Measurements from ENCODE around the gene FOXO1.

The FOXO1 gene

DNA sequence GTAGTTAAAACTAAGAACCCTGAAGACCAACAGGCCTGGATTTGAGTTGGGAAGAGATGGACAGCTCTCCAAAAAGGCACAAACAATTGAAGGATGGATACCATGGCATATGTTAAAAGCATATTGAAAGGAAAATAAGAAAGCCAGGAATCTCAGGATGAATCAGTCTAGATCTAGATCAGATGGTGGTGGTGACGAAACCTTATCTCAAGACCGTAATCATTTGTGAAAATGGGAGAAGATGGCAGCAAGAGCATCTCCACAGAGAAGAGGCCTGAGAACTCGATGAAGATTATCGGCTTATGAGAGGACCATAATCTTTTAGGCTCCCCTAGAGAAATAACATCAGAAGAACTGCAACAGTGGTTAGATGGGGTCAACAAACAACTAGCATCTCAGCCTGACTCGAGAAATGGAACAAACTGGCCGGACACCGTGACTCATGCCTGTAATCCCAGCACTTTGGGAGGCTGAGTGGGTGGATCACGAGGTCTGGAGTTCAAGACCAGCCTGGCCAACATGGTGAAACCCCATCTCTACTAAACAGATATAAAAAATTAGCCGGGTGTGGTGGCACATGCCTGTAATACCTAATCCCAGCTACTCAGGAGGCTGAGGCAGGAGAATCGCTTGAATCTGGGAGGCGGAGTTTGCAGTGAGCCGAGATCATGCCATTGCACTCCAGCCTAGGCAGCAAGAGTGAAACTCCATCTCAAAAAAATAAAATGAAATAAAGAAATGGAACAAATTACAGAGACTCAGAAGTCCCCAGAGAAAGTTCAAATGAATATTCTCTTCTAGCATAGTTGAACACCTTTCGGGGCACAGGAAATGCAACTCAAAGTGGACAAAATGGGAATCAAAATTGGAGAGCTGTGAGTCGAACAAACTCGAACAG, 47.6 kb downstream of the FOXO1 start:
- H3K4me1 ChIP-seq (ENCODE audit: control insufficient read depth, low read length), result peaks cover 90% of the 10 kb centered on the region
- no peaks in the 10 kb centered on the region for H3K27me3 ChIP-seq (ENCODE audit: control insufficient read depth, low read length)
- H3F3A ChIP-seq (ENCODE audit: control insufficient read depth, insufficient read depth), result no peaks in the 10 kb centered on the region
- TF ChIP-seq, protein P1, sequence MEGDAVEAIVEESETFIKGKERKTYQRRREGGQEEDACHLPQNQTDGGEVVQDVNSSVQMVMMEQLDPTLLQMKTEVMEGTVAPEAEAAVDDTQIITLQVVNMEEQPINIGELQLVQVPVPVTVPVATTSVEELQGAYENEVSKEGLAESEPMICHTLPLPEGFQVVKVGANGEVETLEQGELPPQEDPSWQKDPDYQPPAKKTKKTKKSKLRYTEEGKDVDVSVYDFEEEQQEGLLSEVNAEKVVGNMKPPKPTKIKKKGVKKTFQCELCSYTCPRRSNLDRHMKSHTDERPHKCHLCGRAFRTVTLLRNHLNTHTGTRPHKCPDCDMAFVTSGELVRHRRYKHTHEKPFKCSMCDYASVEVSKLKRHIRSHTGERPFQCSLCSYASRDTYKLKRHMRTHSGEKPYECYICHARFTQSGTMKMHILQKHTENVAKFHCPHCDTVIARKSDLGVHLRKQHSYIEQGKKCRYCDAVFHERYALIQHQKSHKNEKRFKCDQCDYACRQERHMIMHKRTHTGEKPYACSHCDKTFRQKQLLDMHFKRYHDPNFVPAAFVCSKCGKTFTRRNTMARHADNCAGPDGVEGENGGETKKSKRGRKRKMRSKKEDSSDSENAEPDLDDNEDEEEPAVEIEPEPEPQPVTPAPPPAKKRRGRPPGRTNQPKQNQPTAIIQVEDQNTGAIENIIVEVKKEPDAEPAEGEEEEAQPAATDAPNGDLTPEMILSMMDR (IDR thresholded peaks at IDR 0.05; ENCODE audit: low read depth, low read length, poor library complexity, severe bottlenecking), result no peak
- no peak for TF ChIP-seq EZH2phosphoT487 (IDR thresholded peaks at IDR 0.05; ENCODE audit: borderline replicate concordance, low read length)
- no peak overlapping the region for H3K4me3 ChIP-seq (ENCODE audit: low read length)
- peaks cover 59% of the 10 kb centered on the region for H4K20me1 ChIP-seq (ENCODE audit: control insufficient read depth, insufficient read depth, low read depth, low read length)
- H3K4me2 ChIP-seq (ENCODE audit: low read length), result 0 out of 2 replicates have a peak overlapping the region, but pooled peaks have one; percentile 7
- H3K79me2 ChIP-seq (ENCODE audit: control insufficient read depth, low read length), result peaks cover 100% of the 10 kb centered on the region
- no peak overlapping the region for H3K27ac ChIP-seq (ENCODE audit: low read depth, low read length)
- no peaks in the 10 kb centered on the region for H3K9me3 ChIP-seq (ENCODE audit: control insufficient read depth, insufficient read depth, low read length)
- no peaks in the 10 kb centered on the region for H3K9me2 ChIP-seq (replicated peaks; ENCODE audit: control insufficient read depth, low read length)
- peaks cover 80% of the 10 kb centered on the region for H3K36me3 ChIP-seq (ENCODE audit: control insufficient read depth, low read length)

DNA sequence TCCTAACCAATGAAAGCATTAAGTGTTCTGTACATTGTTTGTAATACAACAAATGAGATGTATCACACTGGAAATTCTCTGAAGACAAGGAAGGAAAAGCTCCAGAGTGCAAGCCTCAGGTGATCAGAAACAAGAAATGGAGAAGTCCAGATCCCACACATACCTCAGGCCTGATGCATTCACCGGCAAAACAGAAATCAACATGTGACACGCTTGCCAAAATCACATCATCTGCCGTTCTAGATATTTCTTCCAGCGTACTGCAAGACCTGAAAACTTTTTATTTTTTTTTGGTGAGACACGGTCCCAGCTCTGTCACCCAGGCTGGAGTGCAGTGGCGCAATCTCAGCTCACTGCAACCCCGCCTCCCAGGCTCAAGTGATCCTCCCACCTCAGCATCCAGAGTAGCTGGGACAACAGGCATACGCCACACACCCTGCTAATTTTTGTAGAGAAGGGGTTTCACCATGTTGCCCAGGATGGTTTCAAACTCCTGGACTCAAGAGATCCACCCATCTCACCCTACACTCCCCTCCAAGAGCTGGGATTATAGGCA, 48.6 kb downstream of the FOXO1 start:
- Histone ChIP-seq H3K4me3 (ENCODE audit: low read length) (no peak overlapping the region), H3K9me3 (ENCODE audit: control insufficient read depth, insufficient read depth, low read length) (no peaks in the 10 kb centered on the region), H3K4me2 (ENCODE audit: low read length) (no peak overlapping the region), H3K79me2 (ENCODE audit: control insufficient read depth, low read length) (peaks cover 100% of the 10 kb centered on the region), H3K9me2 (replicated peaks; ENCODE audit: control insufficient read depth, low read length) (no peaks in the 10 kb centered on the region), H3K4me1 (ENCODE audit: control insufficient read depth, low read length) (peaks cover 92% of the 10 kb centered on the region), H3K36me3 (ENCODE audit: control insufficient read depth, low read length) (peaks cover 82% of the 10 kb centered on the region), H3K27me3 (ENCODE audit: control insufficient read depth, low read length) (no peaks in the 10 kb centered on the region), H4K20me1 (ENCODE audit: control insufficient read depth, insufficient read depth, low read depth, low read length) (peaks cover 57% of the 10 kb centered on the region), H3K27ac (ENCODE audit: low read depth, low read length) (no peak overlapping the region), H3F3A (ENCODE audit: control insufficient read depth, insufficient read depth) (no peaks in the 10 kb centered on the region)
- TF ChIP-seq, protein P1 (IDR thresholded peaks at IDR 0.05; ENCODE audit: low read depth, low read length, poor library complexity, severe bottlenecking), result no peak
- TF ChIP-seq EZH2phosphoT487 (IDR thresholded peaks at IDR 0.05; ENCODE audit: borderline replicate concordance, low read length), result no peak

DNA sequence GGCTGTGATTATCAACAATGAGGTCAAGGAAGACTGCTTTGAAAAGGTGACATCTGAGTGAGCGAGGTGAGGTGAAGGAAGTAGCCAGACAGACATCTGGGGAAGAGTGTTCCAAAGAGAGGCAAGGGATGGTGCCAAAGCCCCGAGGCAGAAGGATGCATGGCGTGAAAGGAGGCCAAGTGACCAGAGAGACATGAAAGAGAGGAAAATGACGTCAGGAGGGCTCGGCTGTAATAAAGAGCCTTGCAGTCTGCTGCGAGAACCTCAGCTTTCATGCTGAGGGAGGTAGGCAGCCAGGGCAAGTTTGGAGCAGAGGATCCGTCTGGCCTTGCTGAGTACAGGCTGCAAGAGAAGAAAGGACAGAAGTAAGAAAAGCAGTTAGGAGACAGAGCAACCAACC, 50.8 kb downstream of the FOXO1 start:
- Histone ChIP-seq H3K4me3 (ENCODE audit: low read length) (no peak overlapping the region), H4K20me1 (ENCODE audit: control insufficient read depth, insufficient read depth, low read depth, low read length) (peaks cover 47% of the 10 kb centered on the region), H3K4me1 (ENCODE audit: control insufficient read depth, low read length) (peaks cover 93% of the 10 kb centered on the region), H3K79me2 (ENCODE audit: control insufficient read depth, low read length) (peaks cover 100% of the 10 kb centered on the region), H3K4me2 (ENCODE audit: low read length) (no peak overlapping the region), H3K27ac (ENCODE audit: low read depth, low read length) (no peak overlapping the region), H3K9me3 (ENCODE audit: control insufficient read depth, insufficient read depth, low read length) (no peaks in the 10 kb centered on the region), H3F3A (ENCODE audit: control insufficient read depth, insufficient read depth) (no peaks in the 10 kb centered on the region), H3K9me2 (replicated peaks; ENCODE audit: control insufficient read depth, low read length) (no peaks in the 10 kb centered on the region), H3K27me3 (ENCODE audit: control insufficient read depth, low read length) (no peaks in the 10 kb centered on the region), H3K36me3 (ENCODE audit: control insufficient read depth, low read length) (peaks cover 87% of the 10 kb centered on the region)
- TF ChIP-seq, protein P1 (IDR thresholded peaks at IDR 0.05; ENCODE audit: low read depth, low read length, poor library complexity, severe bottlenecking), result no peak
- no peak for TF ChIP-seq EZH2phosphoT487 (IDR thresholded peaks at IDR 0.05; ENCODE audit: borderline replicate concordance, low read length)
